ENCODE results near the gene NUP210L. TPM values are rescaled to one million over a fixed set of nuclear protein-coding genes. Genes with fewer than 3 reads are reported as not detected.

Gene NUP210L
- total and polyA plus RNA-seq, 12 donors, result 0.01 to 0.45 (median 0.11) TPM; not detected in 6

DNA sequence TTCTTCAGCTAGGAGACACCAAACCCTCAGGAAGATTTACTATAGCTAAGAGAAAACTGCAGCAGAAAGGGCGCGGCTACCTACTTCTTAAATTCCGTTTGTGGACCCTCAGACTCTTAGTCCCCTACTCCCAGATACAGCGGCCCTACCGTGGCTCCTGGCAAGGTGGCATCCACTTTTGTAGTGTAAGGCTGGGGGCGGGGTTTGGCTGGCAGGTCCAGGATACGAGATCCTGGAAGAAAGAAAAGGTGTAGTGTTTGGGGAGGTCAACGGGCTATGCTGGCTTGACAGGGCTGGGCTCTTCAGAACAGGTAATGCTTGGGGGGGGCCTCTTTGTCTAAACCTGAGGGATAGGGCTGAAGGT lies 186.9 kb downstream of the NUP210L start:
- DNase-seq (no peak), ATAC-seq (no peak)
- TF ChIP-seq CTCF (IDR thresholded peaks at IDR 0.05), result peak in 1 of 9 donors; percentile 2
- Histone ChIP-seq H3K36me3 (peaks cover 0 to 6% (median 0%) of the 10 kb centered on the region in 9 donors), H3K4me1 (peaks cover 15 to 47% (median 31%) of the 10 kb centered on the region in 9 donors), H3K27ac (peak overlapping the region; percentile 80 to 97 (median 94)), H3K4me3 (peak overlapping the region; percentile 24 to 91 (median 67)), H3K9me3 (no peaks in the 10 kb centered on the region), H3K27me3 (no peaks in the 10 kb centered on the region)
- intact Hi-C loops (cut with DNase I), result loop anchor here in 1 of 10 donors (5.0 kb wide), 1 partner anchor 171 kb away; no protein-coding TSS in a partner anchor
- WGBS, 2 donors, result 1 to 2% methylated on average over 8 of the region's 8 CpGs

GRCh38 chr1:153967107-153967999 lies 187.5 kb downstream of the NUP210L start, which contains the start of gene CREB3L4:
Gene CREB3L4, plus strand, starts transcription at chr1:153967902. Its CDS starts 624 bp downstream, at chr1:153968526.
- H3K4me1 ChIP-seq, result peaks cover 18 to 52% (median 37%) of the 10 kb centered on the region in 9 donors
- peak; percentile 85 to 92 (median 88) for ATAC-seq
- H3K4me3 ChIP-seq, result peak within 1 kb of the TSS; percentile 24 to 91 (median 67)
- peak within 1 kb of the TSS; percentile 80 to 97 (median 94) for H3K27ac ChIP-seq
- intact Hi-C loops (cut with DNase I), result loop anchor here in 1 of 10 donors (5.0 kb wide), 1 partner anchor 170 kb away; no protein-coding TSS in a partner anchor
- TF ChIP-seq CTCF (IDR thresholded peaks at IDR 0.05), result peak in 8 of 9 donors; percentile 27 to 64 (median 42)
- no peaks in the 10 kb centered on the region for H3K9me3 ChIP-seq
- WGBS, 2 donors, result 0% methylated on average over 60 of the region's 60 CpGs
- H3K36me3 ChIP-seq, result no peaks in the 10 kb centered on the region
- peak; percentile 89 to 94 for DNase-seq
- no peaks in the 10 kb centered on the region for H3K27me3 ChIP-seq

- ATAC-seq (peak in 2 of 8 donors; percentile 3 to 5), DNase-seq (no peak)
- Histone ChIP-seq H3K9me3 (no peaks in the 10 kb centered on the region), H3K27ac (peak overlapping the region; percentile 90 to 98 (median 96)), H3K36me3 (peaks cover 0 to 29% (median 10%) of the 10 kb centered on the region in 9 donors), H3K4me1 (peaks cover 26 to 84% (median 57%) of the 10 kb centered on the region in 9 donors), H3K4me3 (peak overlapping the region; percentile 43 to 83 (median 76)), H3K27me3 (no peaks in the 10 kb centered on the region)
- intact Hi-C loops (cut with DNase I), result no loop called here
- no peak for TF ChIP-seq CTCF (IDR thresholded peaks at IDR 0.05)
- WGBS, 2 donors, result 1 to 2% methylated on average over 22 of the region's 22 CpGs
Observed at GRCh38 chr1:153963850-153964331, 191.0 kb downstream of the NUP210L start.

All from heart right ventricle (tissue), 16 donors.